ENCODE data around the gene PEAR1.

The PEAR1 gene

DNA sequence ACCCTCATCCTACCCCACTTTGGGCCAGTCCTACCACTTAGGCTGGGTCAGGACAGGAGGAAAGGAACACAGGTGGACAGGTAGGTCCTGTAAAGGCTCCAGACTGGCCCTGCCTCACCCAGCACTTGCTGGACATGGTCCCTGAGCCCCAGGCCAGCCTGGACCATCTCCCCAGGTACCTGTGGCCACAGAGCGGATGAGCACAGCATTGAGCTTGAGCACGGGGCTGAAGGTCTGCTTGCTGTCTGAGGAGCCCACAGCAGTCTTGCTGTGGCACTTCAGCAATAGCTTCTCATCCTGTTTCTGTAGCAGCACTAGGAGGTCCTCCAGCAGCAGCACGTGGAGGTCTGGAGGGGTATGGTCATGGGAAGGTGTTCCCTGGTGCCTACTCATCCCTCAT is 50.2 kb downstream of the PEAR1 start:
- no peak overlapping the region for H3K4me3 Mint-ChIP-seq
- DNase-seq: no peak
- TF ChIP-seq, protein P1, sequence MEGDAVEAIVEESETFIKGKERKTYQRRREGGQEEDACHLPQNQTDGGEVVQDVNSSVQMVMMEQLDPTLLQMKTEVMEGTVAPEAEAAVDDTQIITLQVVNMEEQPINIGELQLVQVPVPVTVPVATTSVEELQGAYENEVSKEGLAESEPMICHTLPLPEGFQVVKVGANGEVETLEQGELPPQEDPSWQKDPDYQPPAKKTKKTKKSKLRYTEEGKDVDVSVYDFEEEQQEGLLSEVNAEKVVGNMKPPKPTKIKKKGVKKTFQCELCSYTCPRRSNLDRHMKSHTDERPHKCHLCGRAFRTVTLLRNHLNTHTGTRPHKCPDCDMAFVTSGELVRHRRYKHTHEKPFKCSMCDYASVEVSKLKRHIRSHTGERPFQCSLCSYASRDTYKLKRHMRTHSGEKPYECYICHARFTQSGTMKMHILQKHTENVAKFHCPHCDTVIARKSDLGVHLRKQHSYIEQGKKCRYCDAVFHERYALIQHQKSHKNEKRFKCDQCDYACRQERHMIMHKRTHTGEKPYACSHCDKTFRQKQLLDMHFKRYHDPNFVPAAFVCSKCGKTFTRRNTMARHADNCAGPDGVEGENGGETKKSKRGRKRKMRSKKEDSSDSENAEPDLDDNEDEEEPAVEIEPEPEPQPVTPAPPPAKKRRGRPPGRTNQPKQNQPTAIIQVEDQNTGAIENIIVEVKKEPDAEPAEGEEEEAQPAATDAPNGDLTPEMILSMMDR (IDR thresholded peaks at IDR 0.05): no peak
- H3K9me3 Mint-ChIP-seq: no peaks in the 10 kb centered on the region
- peaks cover 84% of the 10 kb centered on the region for H3K36me3 Mint-ChIP-seq (ENCODE audit: low read depth)
- H3K27ac Mint-ChIP-seq: no peak overlapping the region
- H3K4me1 Mint-ChIP-seq: peaks cover 10% of the 10 kb centered on the region
- H3K27me3 Mint-ChIP-seq (ENCODE audit: low read depth, poor library complexity): no peaks in the 10 kb centered on the region

DNA sequence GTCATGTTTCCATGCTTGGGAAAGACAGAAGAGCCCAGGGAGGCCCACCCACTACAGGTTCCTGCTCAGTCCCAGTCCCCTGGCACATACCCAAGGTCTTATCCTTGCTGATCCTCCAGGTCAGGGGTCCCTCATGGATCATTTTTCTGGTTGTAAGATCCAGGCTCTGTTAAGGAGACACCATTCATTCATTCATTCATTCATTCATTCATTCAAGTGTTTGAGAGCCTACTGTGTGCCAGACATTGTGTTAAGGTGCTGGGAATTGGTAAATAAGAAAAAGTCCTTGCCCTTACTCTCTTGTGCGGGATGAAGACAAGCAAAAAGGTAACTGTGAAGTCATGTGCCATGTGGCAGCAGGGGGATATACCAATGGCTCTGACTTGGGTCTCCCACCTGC is 50.8 kb downstream of the PEAR1 start:
- Mint-ChIP-seq H3K27ac (no peak overlapping the region), H3K9me3 (no peaks in the 10 kb centered on the region), H3K27me3 (ENCODE audit: low read depth, poor library complexity) (no peaks in the 10 kb centered on the region), H3K4me3 (no peak overlapping the region), H3K4me1 (peaks cover 10% of the 10 kb centered on the region), H3K36me3 (ENCODE audit: low read depth) (peaks cover 85% of the 10 kb centered on the region)
- no peak for DNase-seq
- TF ChIP-seq, protein P1 (IDR thresholded peaks at IDR 0.05): no peak

DNA sequence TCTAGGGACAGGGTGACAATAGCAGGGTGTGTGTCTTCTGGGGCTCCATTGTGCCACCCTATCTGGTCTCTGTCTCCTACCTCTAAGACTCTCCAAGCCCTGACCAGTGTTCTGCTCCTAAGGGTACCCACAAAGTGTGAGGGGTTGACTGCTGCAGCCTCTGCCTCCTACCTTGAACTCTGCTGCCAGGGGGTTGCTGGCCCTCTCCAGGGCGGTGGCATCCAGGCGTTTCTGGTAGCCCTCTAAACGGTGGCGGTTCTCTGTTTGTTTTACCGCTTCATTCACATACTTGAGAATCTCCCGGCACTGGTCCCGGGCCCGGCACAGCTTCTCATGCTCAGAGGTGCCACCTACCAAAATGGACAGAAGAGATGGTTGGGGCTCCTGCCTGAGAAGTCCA is 51.3 kb downstream of the PEAR1 start:
- Mint-ChIP-seq H3K4me3 (no peak overlapping the region), H3K4me1 (peaks cover 10% of the 10 kb centered on the region), H3K9me3 (no peaks in the 10 kb centered on the region), H3K27ac (no peak overlapping the region), H3K27me3 (ENCODE audit: low read depth, poor library complexity) (no peaks in the 10 kb centered on the region), H3K36me3 (ENCODE audit: low read depth) (peaks cover 88% of the 10 kb centered on the region)
- no peak for DNase-seq
- TF ChIP-seq, protein P1 (IDR thresholded peaks at IDR 0.05): no peak

DNA sequence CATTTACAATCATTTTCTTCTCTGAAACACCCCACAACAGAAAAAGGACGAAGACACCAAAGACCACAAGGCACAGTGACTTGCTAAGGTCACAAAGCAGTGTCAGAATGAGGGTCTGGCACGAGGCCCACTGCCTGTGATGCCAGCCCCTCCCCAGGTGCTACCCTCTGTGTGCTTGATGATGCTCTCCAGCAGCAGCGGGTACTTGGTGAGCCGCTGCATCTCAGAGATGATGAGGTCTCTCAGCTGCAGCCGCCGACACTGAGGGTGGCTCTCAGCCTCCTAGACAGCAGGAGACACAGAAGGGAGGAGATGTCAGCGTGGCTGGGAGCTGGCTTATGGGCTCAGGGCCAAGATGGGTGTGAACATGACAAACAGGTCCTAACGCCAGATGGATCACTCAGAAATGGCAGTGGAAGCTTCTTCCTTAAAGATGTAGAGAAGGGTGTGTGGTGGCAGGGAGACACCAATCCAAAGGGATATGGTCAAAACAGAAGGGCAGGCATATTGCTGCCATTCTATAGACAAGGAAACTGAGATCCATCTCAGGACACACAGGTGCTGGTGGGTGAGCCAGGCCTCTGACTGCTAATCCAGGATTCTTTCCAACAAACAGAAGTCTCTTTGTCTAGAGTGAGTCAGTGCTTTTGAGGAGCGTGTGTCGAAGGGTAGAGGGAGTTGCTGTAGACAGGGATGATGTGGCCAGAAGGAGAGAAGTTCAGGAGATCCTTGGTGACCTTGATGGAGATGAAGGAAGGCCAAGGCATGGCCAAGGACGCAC is 52.6 kb downstream of the PEAR1 start:
- no peak overlapping the region for H3K27ac Mint-ChIP-seq
- H3K36me3 Mint-ChIP-seq (ENCODE audit: low read depth): peaks cover 88% of the 10 kb centered on the region
- TF ChIP-seq, protein P1 (IDR thresholded peaks at IDR 0.05): no peak
- DNase-seq: no peak
- H3K27me3 Mint-ChIP-seq (ENCODE audit: low read depth, poor library complexity): no peaks in the 10 kb centered on the region
- peaks cover 3% of the 10 kb centered on the region for H3K4me1 Mint-ChIP-seq
- H3K9me3 Mint-ChIP-seq: no peaks in the 10 kb centered on the region
- no peak overlapping the region for H3K4me3 Mint-ChIP-seq

DNA sequence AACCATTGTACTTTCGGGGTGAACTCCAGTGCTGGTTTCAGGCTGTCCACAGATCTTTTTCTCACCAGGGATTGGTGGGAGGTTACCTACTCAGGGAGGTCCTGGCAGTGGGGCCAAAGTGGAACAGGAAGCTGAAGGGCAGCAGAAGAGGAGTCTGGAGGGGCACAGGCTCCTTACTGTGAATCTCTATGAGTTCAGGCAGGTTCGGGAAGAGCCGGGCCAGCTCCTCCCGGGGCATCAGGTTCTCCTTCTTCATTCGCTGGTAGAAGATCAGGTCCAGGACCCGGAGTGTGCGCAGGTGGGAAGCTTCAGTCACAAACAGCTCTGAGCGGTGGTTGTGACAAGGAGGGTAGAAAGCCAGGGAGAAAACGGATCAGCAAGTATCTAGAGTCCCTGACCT is 53.6 kb downstream of the PEAR1 start:
- Mint-ChIP-seq H3K27ac (no peak overlapping the region), H3K9me3 (no peaks in the 10 kb centered on the region), H3K27me3 (ENCODE audit: low read depth, poor library complexity) (no peaks in the 10 kb centered on the region), H3K4me1 (no peaks in the 10 kb centered on the region), H3K4me3 (no peak overlapping the region), H3K36me3 (ENCODE audit: low read depth) (peaks cover 91% of the 10 kb centered on the region)
- DNase-seq: no peak
- TF ChIP-seq, protein P1 (IDR thresholded peaks at IDR 0.05): no peak
